OCI-LY7 (cell line): ENCODE results near the gene CCDC124.

ENCODE experiments used
- CTCF ChIP-seq: fragments of 200-600 bp; sonication (generic); conservative IDR thresholded peaks from 2 replicates; pipeline ENCODE4 v1.5.1; 2014; ENCODE audit warnings: mild to moderate bottlenecking, antibody characterized with exemption, low read length, moderate library complexity, mixed read lengths
- EZH2phosphoT487 ChIP-seq: fragments of 200-600 bp; sonication (generic); IDR thresholded peaks from 2 replicates; pipeline ENCODE4 v1.6.1; 2018; ENCODE audit warnings: low read depth, borderline replicate concordance, mild to moderate bottlenecking, mixed run types, antibody characterized with exemption, low read length, moderate library complexity, mixed read lengths

DNA sequence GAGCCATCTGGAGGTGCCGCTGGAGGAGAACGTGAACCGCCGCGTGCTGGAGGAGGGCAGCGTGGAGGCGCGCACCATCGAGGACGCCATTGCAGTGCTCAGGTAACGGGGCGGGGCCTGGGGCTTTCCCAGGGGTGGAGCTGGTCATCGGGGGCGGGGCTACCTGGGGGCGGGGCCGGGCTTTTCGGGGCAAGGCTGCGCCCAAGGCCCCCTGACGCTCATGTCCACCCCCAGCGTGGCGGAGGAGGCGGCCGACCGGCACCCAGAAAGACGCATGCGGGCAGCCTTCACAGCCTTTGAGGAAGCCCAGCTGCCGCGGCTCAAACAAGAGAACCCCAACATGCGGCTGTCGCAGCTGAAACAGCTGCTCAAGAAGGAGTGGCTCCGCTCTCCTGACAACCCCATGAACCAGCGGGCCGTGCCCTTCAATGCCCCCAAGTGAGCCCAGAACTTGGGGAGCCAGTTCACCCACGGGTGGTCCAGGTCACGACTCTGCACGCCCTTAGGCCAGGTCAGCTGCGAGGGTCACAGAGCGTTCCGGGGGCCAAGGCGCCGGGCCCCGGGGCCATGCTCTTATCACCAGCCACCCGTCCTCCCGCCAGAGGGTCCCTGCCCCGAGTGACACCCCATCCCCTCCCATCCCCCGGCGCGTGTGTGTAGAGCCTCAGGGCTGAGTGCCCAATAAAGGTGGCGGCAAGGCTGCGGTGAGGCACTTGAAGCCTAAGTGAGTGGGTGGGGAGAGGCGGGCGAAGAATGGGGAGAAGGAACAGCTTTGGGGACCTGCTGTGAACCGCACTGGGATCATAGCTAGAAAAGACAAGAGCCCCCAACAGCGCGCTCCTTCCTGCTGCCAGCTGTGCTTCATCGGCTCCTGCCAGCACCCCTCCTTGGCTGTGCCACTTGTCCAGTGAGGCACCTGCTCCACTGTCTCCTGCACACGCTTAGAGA lies 10.7 kb downstream of the CCDC124 start:
- no peak for TF ChIP-seq CTCF
- TF ChIP-seq EZH2phosphoT487 = no peak
